AG10803 (cell line): ENCODE data around the gene ZFP36L1.
A peak's percentile ranks its signal among the peaks of the same experiment; 100 is the strongest.

ENCODE experiments used
- DNase-seq: peaks from one replicate; pipeline ENCODE4 v3.0.0; 2010; ENCODE audit warnings: low read depth
- H3K4me3 ChIP-seq: 2 replicates; pipeline ENCODE4 v1.5.1; 2011; ENCODE audit warnings: mild to moderate bottlenecking, low read length, control low read depth
- TF ChIP-seq, protein P1 (sequence below): conservative IDR thresholded peaks from 2 replicates; pipeline ENCODE4 v1.5.1; 2011; ENCODE audit warnings: mild to moderate bottlenecking, low read length, control low read depth, inconsistent platforms

The ZFP36L1 gene

DNA sequence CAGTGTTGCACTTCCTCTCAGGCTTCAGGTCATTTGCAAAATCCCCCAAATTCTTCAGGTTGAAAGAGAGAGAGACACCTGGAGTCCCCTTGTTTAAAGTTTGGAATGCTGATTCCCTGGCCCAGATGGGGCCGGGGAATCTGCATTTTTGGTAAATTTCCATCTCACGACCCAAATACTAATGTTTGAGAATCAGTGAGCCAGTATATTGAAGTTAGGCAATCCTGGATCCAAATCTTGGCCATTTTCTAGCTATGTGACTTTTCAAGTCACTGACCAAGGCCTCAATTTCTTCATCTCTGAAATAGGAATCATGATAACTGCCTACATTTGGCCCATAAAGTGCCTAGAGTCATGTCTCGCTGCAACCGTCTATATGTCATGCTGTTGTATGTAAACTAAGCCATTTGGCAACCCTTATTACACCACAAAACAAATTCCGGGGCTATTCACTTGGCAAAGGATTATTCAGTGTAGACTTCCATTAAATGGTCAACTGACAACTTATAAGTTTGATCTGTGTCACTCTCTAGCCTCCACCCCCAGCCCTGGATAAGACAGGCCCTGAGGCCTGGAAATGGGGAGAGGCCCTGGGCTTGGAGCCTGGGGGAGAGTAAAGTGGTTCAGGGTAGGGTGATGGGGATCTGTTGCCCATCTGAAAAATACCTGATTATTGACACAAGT lies 3.7 kb upstream of the ZFP36L1 start:
- peak overlapping the region; percentile 100 for H3K4me3 ChIP-seq
- TF ChIP-seq, protein P1, sequence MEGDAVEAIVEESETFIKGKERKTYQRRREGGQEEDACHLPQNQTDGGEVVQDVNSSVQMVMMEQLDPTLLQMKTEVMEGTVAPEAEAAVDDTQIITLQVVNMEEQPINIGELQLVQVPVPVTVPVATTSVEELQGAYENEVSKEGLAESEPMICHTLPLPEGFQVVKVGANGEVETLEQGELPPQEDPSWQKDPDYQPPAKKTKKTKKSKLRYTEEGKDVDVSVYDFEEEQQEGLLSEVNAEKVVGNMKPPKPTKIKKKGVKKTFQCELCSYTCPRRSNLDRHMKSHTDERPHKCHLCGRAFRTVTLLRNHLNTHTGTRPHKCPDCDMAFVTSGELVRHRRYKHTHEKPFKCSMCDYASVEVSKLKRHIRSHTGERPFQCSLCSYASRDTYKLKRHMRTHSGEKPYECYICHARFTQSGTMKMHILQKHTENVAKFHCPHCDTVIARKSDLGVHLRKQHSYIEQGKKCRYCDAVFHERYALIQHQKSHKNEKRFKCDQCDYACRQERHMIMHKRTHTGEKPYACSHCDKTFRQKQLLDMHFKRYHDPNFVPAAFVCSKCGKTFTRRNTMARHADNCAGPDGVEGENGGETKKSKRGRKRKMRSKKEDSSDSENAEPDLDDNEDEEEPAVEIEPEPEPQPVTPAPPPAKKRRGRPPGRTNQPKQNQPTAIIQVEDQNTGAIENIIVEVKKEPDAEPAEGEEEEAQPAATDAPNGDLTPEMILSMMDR, result no peak
- DNase-seq, result peak; percentile 32

- DNase-seq, result peak; percentile 80
- TF ChIP-seq, protein P1, result peak; percentile 50; the same call in 1 of the 2 replicates
- peak overlapping the region; percentile 100 for H3K4me3 ChIP-seq
Measured at GRCh38 chr14:68795597-68796417, 2.9 kb upstream of the ZFP36L1 start.

DNA sequence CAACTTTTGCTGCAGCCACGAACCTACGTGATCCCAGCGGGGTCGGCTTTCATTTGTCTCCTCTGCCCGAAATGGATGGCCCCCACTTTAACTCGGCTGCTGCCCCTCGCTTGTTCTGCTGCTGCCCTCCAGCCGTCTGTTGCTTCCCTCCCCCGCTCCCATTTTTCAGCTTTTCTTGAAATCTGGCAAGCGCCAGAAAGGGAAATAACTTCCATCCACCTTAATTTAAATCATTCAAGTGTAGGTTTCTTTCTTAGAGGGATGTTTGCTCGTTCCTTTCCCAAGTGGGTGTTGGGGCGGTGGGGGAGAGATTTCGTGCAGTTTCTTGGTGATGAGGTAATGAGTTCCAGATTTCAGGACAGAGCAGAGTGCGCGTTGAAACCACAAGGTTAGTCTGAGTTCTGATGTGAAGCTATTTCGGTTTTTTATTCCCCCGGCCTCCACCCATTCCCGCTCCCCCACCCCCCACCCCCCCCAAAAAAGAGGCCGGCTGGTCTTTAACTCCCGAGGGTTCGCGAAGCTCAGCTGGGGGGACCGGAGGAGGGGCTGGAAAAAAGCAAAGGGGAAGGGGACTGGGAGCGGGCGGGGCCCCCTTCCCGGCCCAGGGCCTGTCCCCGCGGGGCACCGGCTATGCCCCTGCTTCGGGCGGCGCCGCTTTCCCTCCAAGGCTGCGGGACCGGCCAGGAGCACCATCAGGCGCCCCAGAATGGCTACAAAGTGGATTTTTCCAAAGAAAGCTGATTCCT lies 2.2 kb upstream of the ZFP36L1 start:
- peak; percentile 99 for DNase-seq
- TF ChIP-seq, protein P1, result no peak
- peak overlapping the region; percentile 100 for H3K4me3 ChIP-seq

DNA sequence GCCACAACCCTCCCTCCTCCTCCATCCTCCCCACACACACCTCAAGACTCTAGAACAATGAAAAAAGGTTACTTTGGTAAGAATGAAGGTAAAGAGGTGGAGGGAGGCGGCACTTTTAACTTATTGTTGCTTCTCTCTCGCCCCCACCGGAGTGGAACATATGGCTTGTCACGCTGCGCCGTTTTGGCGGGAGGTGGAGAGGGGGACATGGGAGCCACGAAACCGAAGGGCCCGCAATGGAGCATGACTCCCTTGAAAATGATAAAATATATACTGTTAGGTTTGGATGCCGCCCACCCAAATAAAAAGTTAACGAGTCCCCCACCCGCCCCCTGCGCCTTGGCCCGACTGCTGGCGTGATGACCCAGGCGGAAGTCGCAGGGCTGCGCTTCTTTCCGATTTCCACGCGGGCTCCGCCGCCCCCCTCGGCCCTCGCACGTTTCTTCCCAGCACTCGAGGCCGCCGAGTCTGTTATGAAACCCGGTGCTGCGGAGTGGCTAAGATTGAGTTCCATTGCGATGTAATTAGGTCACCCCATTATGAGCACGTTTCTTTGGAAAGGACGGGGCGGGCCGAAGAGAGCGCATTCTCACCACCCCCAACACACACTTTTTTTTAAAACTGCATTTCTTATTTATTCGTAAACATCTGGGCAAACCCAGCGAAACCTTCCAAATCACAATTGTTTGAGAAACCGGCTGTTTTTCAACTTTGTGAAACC lies 1.4 kb upstream of the ZFP36L1 start:
- peak overlapping the region; percentile 100 for H3K4me3 ChIP-seq
- TF ChIP-seq, protein P1, result no peak
- peak; percentile 99 for DNase-seq

DNA sequence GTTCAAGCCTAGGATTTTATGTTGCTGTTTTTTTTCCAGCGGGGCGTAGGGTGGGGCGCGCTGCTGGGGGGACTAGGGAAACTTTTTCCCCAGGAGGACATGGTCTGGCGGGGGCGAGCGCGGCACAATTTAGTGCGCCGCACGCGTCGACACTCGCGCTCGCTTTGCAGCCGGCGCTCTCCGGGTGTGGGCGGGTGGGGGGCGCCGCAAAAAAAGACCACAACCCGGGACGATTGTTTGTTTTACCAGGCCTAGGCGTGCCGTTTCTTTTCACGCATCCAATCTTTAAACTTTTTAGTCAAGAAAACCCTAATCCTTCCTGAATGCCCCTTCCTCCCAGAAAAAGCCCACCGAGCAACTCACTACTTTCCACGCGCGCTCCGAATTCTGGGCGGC lies 865 bp upstream of the ZFP36L1 start:
- peak overlapping the region; percentile 100 for H3K4me3 ChIP-seq
- TF ChIP-seq, protein P1, result no peak
- no peak for DNase-seq

GRCh38 chr14:68792678-68792978 lies 239 bp downstream of the ZFP36L1 start:
- H3K4me3 ChIP-seq, result peak overlapping the region; percentile 100
- TF ChIP-seq, protein P1, result no peak
- no peak for DNase-seq
